RKO (cell line): Measurements from ENCODE around the gene DNAJC27.

Experiments
- DNase-seq: peaks from one replicate; pipeline ENCODE4 v3.0.0-alpha.2; 2016; ENCODE audit warnings: low spot score

Gene DNAJC27

DNA sequence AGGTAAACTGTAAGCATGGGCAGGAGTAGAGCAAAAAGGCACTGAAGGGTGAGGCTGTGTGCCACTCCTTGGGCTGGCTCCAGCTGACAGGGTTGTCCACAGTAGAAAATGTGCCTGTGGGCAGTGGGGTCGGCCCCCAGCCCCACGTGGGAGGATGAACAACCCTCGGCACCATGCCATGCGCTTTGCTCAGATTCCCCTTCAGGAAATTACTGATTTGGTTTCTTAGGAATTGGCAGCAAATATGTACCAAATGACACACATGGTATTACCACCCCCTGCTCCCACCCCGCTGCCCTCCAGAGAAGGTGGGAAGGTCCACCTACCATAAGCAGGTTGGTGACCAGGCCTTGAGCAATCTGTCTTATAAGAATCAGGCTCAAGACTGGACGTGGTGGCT is 65.3 kb downstream of the DNAJC27 start:
- no peak for DNase-seq

DNA sequence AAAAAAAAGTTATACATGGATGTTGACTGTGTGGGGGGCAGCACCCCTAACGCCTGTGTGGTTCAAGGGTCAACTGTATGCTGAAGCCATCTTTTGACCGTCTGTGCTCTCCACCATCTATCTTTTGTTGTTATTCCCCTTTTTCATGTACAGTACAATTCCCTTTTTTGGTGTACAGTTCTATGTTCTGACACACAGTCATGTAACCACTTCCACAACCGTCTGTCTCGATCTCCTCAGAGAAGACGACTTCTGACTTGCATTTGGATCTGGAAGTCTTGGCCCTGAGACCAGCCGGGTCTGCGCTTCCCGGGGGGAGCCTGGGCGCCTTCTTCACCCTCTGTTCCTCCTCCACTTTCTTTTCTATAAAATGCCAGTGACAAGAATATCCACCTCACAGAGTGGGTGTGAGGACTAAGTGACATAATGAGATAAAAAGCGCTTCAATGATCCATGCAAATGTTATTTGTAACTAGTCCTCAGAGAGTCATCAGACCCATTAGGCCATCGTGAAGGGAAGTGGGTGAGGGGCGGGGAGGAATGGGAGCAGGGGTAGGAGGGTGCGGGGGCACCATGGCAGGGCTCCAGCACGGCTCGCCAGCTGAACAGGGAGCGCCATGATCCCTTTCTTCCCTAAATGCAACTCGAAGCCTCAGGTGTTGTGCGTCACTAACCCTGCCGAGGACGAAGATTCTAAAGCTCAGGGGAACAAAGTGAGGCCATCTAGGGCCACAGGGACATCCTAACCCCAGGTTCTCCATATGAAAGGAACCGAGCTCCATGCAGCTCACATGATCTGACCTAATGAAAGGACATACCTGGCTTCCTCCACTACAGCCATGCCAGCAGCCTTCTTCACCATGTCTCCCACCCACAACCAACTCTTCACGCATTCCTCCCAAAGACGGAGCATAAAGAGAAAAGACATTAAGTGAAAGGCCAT is 68.3 kb downstream of the DNAJC27 start:
- DNase-seq: no peak

DNA sequence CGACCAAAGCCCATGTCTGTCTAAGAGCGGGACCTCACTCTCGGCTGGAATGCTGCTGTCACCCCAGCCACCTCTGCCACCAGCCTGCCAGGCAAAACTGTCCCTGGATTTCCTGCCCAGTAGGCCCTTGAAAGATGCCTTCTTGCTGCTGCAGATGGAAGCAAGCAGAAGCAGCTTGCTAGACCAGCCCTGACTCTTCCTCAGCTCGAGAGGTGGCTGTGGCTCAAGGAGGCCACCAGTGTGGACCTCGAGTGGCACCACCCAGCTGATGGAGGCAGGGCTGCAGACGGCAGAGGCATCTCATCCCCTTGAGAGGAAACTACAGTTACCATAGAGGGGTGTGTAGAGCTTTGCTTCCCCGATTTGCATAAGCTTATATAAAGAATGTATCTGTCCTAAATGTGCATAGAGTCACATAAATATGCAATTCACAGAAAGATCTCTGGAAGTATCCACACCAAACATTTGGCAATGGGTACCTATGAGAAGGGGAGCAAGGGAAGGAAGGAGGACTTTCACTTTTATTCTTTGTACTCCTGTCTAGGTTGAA is 72.3 kb downstream of the DNAJC27 start:
- no peak for DNase-seq

DNA sequence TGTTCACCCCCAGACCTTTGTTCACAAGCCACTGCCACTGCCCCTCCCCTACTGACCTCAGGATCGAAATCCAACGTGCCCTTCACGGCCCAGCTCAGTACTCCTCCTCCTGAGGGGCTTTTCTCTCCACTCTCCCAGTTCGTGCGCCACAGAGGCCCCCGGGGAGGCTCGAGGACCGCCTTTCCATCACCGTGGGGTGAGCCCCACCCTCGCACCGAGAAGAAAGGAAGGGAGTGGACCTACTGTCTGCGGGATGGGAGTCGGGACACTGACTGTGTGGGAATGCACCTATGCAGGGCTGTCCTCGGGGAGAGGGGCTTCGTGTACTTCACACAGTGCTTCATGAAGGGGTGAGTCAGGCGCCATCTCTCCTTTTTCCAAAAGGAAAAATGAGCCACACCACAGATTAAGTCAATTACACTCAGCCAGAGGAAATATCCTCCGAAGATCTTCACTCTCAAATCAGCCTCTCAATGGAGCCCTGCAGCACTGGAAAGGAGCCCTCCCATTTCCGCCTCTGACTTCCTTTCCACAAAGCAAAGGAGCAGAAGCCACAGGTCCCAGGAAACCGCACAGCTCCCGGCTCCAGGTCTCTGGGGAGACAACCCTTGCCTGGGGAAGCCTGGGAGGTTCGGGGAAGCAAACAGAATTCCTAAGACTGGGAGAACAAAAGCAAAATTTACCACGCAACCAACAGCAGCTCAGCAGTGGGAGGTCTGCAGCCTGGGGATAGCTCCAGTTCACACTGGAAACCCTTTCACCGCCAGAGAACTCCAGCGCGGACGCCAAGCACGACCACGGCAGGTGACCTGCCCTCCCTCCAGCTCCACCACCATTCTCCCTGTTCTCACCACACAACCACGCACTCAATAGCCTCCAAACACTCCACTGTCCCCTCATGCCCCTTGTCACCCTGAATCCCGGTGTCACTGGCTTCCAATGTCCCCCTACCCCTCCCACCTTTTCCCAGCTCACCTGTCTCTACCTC is 73.3 kb downstream of the DNAJC27 start:
- DNase-seq: no peak

DNA sequence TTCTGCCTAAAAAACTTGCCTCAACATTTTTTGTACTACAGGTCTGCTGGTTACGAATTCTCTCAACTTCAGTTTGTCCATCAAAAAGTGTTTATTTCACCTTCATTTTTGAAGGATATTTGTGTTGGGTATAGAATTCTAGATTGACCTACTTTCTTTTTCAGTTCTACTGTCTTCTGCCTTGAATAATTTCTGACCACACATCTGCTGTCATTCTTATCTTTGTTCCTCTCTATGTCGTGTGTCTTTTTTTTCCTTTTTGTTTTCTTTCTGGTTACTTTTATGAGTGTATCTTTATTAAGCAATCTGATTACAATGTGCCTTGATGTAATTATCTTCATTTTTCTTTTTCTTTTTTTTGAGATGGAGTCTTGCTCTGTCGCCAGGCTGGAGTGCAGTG is 77.0 kb downstream of the DNAJC27 start:
- peak; percentile 21 for DNase-seq

DNA sequence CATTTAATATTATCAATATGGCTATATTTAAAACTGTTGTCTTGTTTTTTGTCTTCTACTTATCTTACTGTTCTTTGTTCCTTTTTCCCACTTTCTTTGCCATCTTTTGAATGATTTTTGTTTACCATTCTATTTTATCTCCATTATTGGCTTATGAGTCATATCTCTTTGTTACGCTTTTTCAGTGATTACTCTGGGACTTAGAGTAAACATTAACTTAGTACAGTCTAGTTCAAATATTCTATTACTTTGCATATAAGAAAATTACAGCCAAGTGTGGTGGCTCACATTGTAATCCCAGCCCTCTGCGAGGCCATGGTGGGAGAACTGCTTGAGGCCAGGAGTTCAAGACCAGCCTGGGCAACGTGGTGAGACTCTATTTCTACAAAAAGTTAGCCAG is 77.8 kb downstream of the DNAJC27 start:
- DNase-seq: no peak
